SK-N-MC (cell line): ENCODE measurements around the gene CMTM2.

Experiments used
- DNase-seq: peaks from one replicate; pipeline ENCODE4 v3.0.0-alpha.2; 2011; ENCODE audit warnings: low read depth, low spot score
- H3K27ac ChIP-seq: fragments of 200-600 bp; sonication (generic); 2 replicates; pipeline ENCODE4 v1.5.1; 2016; ENCODE audit warnings: mixed run types
- H3K36me3 ChIP-seq: fragments of 200-600 bp; sonication (generic); 2 replicates; pipeline ENCODE4 v1.6.1; 2017; ENCODE audit warnings: antibody characterized with exemption, low read length, mixed read lengths; ENCODE audit not compliant: insufficient read depth
- H3K4me3 ChIP-seq: fragments of 200-600 bp; sonication (generic); 2 replicates; pipeline ENCODE4 v1.5.1; 2016
- H3K9ac ChIP-seq: fragments of 200-600 bp; sonication (generic); 2 replicates; pipeline ENCODE4 v1.8.0; 2017; ENCODE audit warnings: mixed run types, mixed read lengths; ENCODE audit not compliant: insufficient read length
- H3K9me3 ChIP-seq: fragments of 200-600 bp; sonication (generic); 2 replicates; pipeline ENCODE4 v1.6.1; 2017; ENCODE audit warnings: low read depth, mild to moderate bottlenecking, antibody characterized with exemption, low read length, moderate library complexity, mixed read lengths
- EZH2 ChIP-seq: fragments of 200-600 bp; sonication (generic); IDR thresholded peaks from one replicate; pipeline ENCODE4 v1.6.1; 2017; ENCODE audit warnings: antibody characterized with exemption
- FOXP2 ChIP-seq: optimal IDR thresholded peaks from 2 replicates; pipeline ENCODE3; 2011; ENCODE audit warnings: mild to moderate bottlenecking, moderate library complexity; ENCODE audit not compliant: insufficient read depth; ENCODE audit errors: extremely low read length, control extremely low read depth
- POLR2AphosphoS5 ChIP-seq: IDR thresholded peaks from 2 replicates; pipeline ENCODE4 v1.6.1; 2012; ENCODE audit warnings: mild to moderate bottlenecking, low read depth, low read length, borderline replicate concordance

Gene CMTM2

DNA sequence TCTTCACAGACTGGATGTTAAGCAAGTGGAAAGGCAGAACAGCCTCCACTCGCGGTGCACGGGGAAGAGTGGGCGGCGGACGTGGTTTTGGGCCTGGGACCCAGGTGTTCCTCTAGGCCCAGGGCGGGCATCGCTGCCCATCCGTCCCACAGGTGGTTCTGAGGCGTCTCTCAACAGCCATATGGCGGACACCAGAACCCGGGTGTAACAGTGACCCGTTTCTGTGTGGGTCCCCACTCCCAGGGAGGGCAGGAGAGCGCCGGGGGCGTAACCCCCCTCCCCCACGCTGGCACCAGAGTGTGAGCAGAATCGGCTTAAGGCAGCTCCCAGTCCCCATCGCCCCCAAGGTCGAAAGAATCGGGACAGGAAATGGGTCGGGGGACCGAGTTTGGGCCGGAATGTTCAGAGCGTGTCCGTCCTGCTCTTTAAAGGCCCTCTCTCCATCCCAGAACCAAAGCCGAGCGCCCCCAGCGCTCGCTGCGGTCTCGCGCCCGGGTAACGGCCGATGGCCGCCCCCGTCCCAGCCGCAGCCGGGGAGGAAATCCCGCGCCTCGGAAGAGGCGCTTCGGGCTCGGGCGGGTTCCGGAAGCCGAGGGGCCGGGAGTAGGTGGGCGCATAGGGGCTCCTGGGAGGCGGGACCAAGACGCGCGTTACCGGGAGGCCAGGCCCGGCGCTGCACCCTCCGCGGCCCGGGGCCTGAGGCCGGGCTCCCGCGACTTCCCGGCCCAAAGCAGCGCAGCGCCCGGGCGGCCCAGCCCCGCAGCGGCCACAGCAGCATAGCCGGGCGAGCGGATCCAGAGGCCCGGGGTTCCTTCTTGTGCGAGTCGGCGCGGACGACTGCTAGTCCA lies 29.8 kb upstream of the CMTM2 start, which contains the start of gene TK2:
TSS of gene TK2 (minus strand) at position 839 of the 848 bp plus-strand sequence. CDS start at position 778, 61 bp downstream.
- H3K9ac ChIP-seq: peak within 1 kb of the TSS; percentile 20
- TF ChIP-seq EZH2 (no peak), FOXP2 (no peak), POLR2AphosphoS5 (peak; percentile 15; the same call in 1 of the 2 replicates)
- no peak within 1 kb of the TSS for H3K4me3 ChIP-seq
- H3K27ac ChIP-seq: no peak within 1 kb of the TSS
- no peaks in the 10 kb centered on the region for H3K9me3 ChIP-seq
- H3K36me3 ChIP-seq: no peaks in the 10 kb centered on the region
- DNase-seq: no peak

DNA sequence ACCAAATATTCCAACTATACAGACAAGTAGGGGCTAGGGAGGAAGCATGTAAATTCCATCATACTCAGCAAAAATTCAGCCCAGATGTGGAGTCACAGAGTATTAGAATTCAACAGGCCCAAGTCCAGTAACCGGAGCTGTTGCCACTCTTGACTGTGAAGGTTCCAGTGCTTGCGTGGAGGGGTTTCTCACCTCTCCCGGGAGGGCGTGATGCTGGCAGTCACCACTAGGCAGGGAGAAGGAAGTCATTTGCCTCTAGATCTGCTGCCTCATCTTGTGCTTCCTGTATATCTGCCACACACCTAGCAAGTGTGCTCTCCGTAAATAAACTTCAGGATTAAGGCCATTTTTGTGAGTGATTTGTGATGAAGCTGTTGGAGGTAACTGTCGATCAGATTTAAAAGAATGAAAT lies 27.9 kb upstream of the CMTM2 start:
- no peak for DNase-seq
- no peaks in the 10 kb centered on the region for H3K9me3 ChIP-seq
- H3K9ac ChIP-seq: no peak overlapping the region
- H3K4me3 ChIP-seq: no peak overlapping the region
- TF ChIP-seq POLR2AphosphoS5 (no peak), EZH2 (no peak), FOXP2 (no peak)
- H3K36me3 ChIP-seq: no peaks in the 10 kb centered on the region
- H3K27ac ChIP-seq: peak overlapping the region; percentile 70; the same call in 1 of the 2 replicates

DNA sequence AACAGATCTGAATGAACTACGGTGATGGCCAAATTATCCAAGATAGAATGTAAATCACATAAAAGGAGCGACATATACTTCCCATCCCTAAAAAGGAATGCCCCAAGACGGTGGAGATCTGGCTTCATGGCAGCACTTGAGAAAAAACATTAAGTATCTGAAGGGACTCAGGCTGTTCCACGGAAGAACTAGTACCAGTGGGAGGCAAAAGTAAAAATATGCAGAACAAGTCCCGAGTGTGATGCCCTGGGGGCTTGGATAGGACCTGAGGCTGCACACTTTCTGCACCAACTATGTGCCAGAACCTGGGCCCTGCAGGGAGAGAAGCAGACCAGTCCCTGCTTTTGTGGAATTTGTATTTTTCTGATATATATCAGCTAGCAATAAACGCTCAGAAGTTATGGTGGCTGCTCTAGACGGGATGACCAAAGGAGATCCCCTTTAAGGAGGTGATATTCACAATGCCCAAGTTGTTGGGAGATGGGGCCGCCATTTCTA lies 27.4 kb upstream of the CMTM2 start:
- Histone ChIP-seq H3K9ac (peak overlapping the region; percentile 79), H3K4me3 (peak overlapping the region; percentile 77), H3K9me3 (no peaks in the 10 kb centered on the region), H3K36me3 (no peaks in the 10 kb centered on the region), H3K27ac (peak overlapping the region; percentile 70; the same call in 1 of the 2 replicates)
- no peak for DNase-seq
- TF ChIP-seq POLR2AphosphoS5 (no peak), FOXP2 (no peak), EZH2 (no peak)

DNA sequence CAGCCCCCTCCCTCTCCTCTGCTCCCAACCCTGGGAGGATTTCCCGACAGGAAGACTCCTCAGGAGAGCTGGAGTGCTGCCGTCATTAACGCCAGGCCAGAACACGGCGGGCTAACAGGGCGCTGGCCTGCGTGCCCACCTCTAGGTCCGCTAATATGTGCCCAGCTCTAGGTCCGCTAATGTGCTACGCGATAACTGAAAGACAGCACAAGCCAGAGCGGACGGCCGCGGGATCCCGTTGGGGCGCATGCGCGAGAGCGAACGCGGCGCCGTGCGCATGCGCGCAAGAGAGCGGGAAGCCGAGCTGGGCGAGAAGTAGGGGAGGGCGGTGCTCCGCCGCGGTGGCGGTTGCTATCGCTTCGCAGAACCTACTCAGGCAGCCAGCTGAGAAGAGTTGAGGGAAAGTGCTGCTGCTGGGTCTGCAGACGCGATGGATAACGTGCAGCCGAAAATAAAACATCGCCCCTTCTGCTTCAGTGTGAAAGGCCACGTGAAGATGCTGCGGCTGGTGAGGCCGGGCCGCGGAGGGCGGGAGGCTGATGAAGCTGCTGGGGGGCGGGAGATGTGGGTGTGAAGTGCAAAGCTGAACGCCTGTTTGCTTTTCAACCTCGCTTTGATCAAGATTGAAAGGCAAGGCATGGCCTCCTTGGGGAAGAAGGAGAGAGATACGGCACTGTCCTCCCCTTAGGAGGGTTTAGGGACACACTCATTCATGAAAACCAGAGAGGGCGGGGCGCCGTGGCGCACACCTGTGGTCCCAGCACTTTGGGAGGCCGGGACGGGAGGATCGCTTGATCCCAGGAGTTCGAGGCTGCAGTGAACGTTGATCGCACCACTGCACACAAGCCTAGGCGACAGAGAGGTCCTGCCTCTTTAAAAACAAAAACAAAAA lies 26.7 kb upstream of the CMTM2 start, which contains the start of gene CKLF:
TSS of gene CKLF (plus strand) at position 291 of the 892 bp plus-strand sequence. CDS start at position 431, 140 bp downstream.
- no peak for TF ChIP-seq EZH2
- TF ChIP-seq POLR2AphosphoS5: peak; percentile 72
- Histone ChIP-seq H3K36me3 (no peaks in the 10 kb centered on the region), H3K9me3 (no peaks in the 10 kb centered on the region), H3K4me3 (peak within 1 kb of the TSS; percentile 77), H3K9ac (peak within 1 kb of the TSS; percentile 79), H3K27ac (peak within 1 kb of the TSS; percentile 70; the same call in 1 of the 2 replicates)
- DNase-seq: peak; percentile 8

DNA sequence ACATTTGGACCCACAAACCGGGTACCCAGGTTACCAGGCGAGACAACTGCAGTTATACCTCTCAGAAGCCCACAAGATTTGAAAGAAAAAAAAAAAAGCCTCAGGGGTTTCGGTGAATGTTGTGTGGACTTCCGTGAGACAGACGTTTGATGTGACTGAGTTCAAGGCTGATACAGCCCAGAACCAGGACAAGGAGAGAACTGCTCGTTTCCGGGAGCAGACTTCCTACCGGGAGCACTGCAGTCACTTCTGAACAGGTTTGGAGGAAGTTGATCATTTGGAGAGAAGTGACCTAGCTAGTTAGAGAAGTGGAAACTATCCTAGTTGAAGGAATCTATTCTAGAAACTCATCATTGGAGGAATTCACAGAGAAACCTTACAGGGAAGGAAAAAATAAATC lies 26.0 kb upstream of the CMTM2 start:
- Histone ChIP-seq H3K9ac (no peak overlapping the region), H3K27ac (no peak overlapping the region), H3K4me3 (peak overlapping the region; percentile 77), H3K9me3 (no peaks in the 10 kb centered on the region), H3K36me3 (no peaks in the 10 kb centered on the region)
- DNase-seq: no peak
- TF ChIP-seq EZH2 (no peak), FOXP2 (no peak), POLR2AphosphoS5 (no peak)

DNA sequence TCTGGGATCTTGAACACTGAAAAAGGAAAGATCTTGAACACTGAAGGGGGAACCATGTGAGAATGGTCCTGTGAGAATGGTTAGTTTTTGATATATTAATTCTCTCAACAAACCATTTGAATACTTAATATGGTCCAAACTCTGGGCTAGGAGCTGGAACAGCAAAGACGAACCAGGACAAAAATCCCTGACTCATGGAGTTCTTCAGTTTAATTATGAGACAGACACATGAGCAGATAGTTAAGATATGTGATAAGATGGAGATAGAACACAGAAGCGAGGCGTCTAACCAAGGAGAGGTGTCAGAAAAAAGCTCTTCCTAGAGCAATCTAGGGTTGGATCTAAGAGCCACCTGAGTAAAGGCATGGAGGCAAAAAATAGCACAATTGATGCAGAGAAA lies 25.2 kb upstream of the CMTM2 start:
- no peaks in the 10 kb centered on the region for H3K9me3 ChIP-seq
- no peak for DNase-seq
- H3K4me3 ChIP-seq: no peak overlapping the region; the same call in 1 of the 2 replicates
- no peak for TF ChIP-seq FOXP2
- TF ChIP-seq POLR2AphosphoS5: no peak
- TF ChIP-seq EZH2: no peak
- H3K9ac ChIP-seq: no peak overlapping the region
- H3K27ac ChIP-seq: no peak overlapping the region
- H3K36me3 ChIP-seq: no peaks in the 10 kb centered on the region

DNA sequence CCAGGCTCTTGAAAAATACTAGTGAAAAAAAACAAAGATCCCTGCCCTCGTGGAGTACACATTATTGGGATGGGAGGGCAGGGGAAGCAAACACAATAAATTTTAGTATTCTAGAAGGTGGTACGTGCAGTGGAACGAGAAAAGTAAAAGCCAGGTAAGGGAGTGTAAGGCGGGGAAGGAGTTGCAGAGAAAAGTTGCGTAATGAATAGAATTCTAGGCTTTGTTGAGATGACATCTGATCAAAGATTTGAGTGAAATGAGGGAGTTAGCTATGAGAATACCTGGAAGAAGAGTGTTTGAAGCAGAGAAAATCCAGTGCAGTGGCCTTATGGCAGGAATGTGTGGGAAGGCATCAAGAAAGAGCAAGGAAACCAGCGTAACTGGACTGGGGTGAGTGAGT lies 24.8 kb upstream of the CMTM2 start:
- Histone ChIP-seq H3K9ac (no peak overlapping the region), H3K36me3 (no peaks in the 10 kb centered on the region), H3K4me3 (no peak overlapping the region), H3K9me3 (no peaks in the 10 kb centered on the region), H3K27ac (no peak overlapping the region)
- no peak for TF ChIP-seq FOXP2
- no peak for TF ChIP-seq POLR2AphosphoS5
- no peak for DNase-seq

DNA sequence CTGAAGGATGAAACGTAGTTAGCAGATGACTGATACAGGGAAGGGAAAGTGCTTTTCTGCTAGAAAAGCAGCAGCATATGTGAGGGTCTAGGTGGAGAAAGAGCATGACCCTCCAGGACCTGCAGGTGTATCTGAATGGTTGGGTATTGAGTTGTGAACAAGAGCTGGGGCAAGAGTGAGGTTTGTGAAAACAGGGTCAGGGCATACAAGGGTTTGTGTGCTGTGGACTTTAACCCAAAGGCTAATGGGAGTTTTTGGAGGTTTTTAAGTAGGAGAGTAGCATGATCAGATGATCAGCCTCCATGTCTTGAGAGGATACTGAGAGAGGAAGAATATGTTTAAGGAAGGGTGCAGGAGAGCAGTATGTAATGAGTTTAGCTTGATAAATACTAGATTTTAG lies 19.2 kb upstream of the CMTM2 start:
- H3K9ac ChIP-seq: no peak overlapping the region
- no peak overlapping the region for H3K27ac ChIP-seq
- no peak for DNase-seq
- no peak overlapping the region for H3K4me3 ChIP-seq
- no peak for TF ChIP-seq EZH2
- no peak for TF ChIP-seq POLR2AphosphoS5
- TF ChIP-seq FOXP2: no peak
- H3K36me3 ChIP-seq: no peaks in the 10 kb centered on the region
- no peaks in the 10 kb centered on the region for H3K9me3 ChIP-seq
